ENCODE data around the gene TSFM.

Gene TSFM

DNA sequence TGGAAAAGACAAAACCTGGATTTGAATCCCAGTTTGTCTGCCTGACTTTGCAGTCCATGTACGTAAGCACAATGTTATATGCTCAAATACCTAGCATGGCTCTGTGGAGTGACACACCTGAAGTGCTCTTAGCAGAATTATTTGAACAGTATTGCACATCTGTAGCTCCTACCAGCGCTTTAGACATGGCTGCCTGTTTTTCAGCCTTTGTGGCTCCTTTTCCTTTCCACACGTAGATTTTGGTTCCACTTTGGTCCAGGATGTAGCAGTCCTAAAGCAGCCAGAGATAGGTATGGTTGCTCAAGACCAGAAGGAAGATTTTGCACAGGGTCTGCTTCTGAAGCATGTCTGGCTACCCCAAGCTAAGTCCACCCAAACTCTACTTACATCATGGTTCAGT is 26.8 kb downstream of the TSFM start:
- no peak overlapping the region for H3K4me3 ChIP-seq (ENCODE audit: low read depth, low read length)
- ChIA-PET POLR2A (no interaction called here), CTCF (interaction anchor here (1.6 to 28.9 kb wide), 3 partner anchors 7 to 98 kb away, joined by 6 to 478 read pairs (median 163); no protein-coding TSS in a partner anchor)
- TF ChIP-seq, protein P1, sequence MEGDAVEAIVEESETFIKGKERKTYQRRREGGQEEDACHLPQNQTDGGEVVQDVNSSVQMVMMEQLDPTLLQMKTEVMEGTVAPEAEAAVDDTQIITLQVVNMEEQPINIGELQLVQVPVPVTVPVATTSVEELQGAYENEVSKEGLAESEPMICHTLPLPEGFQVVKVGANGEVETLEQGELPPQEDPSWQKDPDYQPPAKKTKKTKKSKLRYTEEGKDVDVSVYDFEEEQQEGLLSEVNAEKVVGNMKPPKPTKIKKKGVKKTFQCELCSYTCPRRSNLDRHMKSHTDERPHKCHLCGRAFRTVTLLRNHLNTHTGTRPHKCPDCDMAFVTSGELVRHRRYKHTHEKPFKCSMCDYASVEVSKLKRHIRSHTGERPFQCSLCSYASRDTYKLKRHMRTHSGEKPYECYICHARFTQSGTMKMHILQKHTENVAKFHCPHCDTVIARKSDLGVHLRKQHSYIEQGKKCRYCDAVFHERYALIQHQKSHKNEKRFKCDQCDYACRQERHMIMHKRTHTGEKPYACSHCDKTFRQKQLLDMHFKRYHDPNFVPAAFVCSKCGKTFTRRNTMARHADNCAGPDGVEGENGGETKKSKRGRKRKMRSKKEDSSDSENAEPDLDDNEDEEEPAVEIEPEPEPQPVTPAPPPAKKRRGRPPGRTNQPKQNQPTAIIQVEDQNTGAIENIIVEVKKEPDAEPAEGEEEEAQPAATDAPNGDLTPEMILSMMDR (IDR thresholded peaks at IDR 0.05; ENCODE audit: insufficient read depth, low read length, missing control alignments) = no peak
- no peak for DNase-seq (ENCODE audit: low read depth, low spot score)

DNA sequence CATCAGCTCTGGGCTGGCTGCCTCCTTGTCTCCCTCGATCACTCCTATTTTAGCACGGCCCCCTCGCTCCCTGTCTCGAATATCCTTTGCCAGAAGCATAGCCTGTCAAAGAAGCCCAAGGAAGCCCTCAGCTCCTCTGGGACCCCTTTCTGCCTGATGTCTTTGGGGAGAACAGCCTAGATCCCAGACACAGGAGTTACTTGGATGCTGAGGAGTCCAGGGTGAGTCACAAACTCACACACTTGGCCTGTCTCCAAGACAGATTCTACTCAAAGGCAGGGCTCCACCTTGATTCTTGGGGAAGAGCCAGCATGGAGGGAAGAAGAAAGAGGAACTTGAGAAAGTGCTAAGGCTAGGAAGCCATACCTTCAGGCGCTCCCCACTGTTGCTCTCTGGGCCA is 27.9 kb downstream of the TSFM start:
- CTCF ChIA-PET = interaction anchor here (0.7 to 28.9 kb wide), 5 partner anchors 8 to 97 kb away, joined by 3 to 478 read pairs (median 9); partner anchors contain the start of gene TSFM
- no peak for DNase-seq (ENCODE audit: low read depth, low spot score)
- POLR2A ChIA-PET = no interaction called here
- H3K4me3 ChIP-seq (ENCODE audit: low read depth, low read length) = no peak overlapping the region
- TF ChIP-seq, protein P1 (IDR thresholded peaks at IDR 0.05; ENCODE audit: insufficient read depth, low read length, missing control alignments) = no peak

DNA sequence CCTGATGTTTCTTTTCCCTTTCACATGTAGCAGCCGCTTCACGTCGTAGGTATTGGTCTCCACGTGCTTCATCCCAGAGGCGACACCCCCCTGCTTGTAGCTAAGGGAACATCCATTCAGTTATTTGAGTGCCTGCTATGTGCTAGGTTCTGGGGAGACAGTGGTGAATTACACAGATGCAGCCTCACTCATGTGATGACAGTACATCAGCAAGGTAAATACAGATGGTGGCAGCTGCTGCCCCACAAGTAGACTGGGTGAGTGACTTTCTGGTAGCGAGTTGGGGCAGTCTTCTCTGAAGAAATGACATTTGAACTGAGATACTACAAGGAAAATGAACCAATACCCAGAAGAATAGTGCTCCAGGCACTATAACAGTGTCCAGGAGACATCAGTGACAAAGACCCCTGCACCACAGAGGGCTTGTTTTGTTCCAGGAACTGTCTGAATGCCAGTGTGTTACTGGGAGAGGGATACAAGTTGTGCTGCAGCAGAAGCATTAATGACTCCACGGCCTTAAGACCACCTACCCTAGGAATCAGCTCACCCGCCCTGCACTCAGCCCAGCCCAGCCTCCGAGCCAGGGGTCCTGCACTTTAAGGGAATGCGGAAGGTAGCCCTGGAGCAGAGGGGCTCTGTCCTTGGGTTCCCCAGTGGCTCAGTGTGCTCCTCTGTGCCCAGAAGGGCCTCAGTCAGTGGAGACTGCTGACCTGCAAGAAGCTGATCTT is 28.6 kb downstream of the TSFM start:
- CTCF ChIA-PET = interaction anchor here (0.9 to 28.9 kb wide), 6 partner anchors 9 to 97 kb away, joined by 3 to 478 read pairs (median 6); partner anchors contain the start of gene TSFM
- no peak overlapping the region for H3K4me3 ChIP-seq (ENCODE audit: low read depth, low read length)
- POLR2A ChIA-PET = no interaction called here
- TF ChIP-seq, protein P1 (IDR thresholded peaks at IDR 0.05; ENCODE audit: insufficient read depth, low read length, missing control alignments) = no peak
- DNase-seq (ENCODE audit: low read depth, low spot score) = no peak

GRCh38 chr12:57813111-57813970 is 30.8 kb downstream of the TSFM start:
- H3K4me3 ChIP-seq (ENCODE audit: low read depth, low read length) = no peak overlapping the region
- no peak for DNase-seq (ENCODE audit: low read depth, low spot score)
- TF ChIP-seq, protein P1 (IDR thresholded peaks at IDR 0.05; ENCODE audit: insufficient read depth, low read length, missing control alignments) = no peak
- ChIA-PET CTCF (interaction anchor here (1.0 to 28.9 kb wide), 5 partner anchors 11 to 94 kb away, joined by 4 to 478 read pairs (median 6); no protein-coding TSS in a partner anchor), POLR2A (interaction anchor here (1.2 to 1.5 kb wide), 2 partner anchors 10 to 75 kb away, joined by 3 read pairs; no protein-coding TSS in a partner anchor)

DNA sequence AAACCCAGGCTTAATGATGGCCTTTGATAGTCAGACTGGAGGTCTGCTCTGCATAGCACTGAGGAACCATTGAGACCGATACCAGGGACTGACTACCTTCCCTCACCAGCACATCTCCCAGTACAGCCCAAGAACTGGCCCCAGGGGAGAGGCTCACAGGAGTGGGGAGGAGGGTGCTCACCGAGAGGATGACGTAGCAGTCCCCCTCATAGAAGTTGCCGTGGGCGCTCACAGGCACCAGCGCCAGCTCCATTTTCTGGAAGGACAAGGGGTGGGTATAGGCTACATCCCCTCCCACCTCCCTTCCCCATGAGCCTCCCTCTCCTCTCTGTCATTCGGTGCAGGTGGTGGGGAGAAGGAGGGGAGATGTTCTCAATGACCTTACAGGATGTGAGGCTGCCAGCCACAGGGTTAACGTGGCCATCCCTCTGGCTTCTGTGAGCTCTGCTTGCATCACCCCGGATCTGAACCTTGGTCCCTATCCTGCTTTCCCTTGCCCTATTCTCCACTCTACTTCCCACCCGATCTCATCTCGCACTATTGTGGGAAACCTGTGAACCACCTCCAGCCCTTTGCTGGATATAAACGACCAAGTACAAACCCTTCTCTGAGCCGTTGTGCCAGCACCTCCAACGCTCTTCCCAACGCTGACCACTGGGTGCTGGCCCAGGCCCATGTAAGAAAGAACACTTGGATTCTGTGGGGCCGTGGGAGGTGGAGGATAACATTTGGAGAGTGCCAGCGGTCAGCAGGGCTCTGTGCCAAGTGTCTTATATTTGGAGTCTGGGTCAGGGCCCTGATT is 31.6 kb downstream of the TSFM start:
- CTCF ChIA-PET = interaction anchor here (2.1 to 28.9 kb wide), 3 partner anchors 12 to 94 kb away, joined by 6 to 478 read pairs (median 163); no protein-coding TSS in a partner anchor
- DNase-seq (ENCODE audit: low read depth, low spot score) = no peak
- H3K4me3 ChIP-seq (ENCODE audit: low read depth, low read length) = no peak overlapping the region
- POLR2A ChIA-PET = no interaction called here
- TF ChIP-seq, protein P1 (IDR thresholded peaks at IDR 0.05; ENCODE audit: insufficient read depth, low read length, missing control alignments) = no peak
